SK-N-SH (cell line): ENCODE data around the gene TNFRSF1A. TPM values are rescaled to one million over a fixed set of nuclear protein-coding genes. Genes with fewer than 3 reads are reported as not detected.

Experiments used
- CTCF ChIA-PET: fragments of 300-600, 350-600 bp; formaldehyde crosslinking; extraction: SDS; loops from one replicate; lab custom pipeline; 2021; lab: Yijun Ruan, JAX
- POLR2A ChIA-PET: fragments of 350-600 bp; sonication (Branson Sonifier 250); formaldehyde crosslinking; extraction: SDS; loops from one replicate; lab custom pipeline; 2020; ENCODE audit warnings: antibody characterized with exemption, inconsistent platforms; lab: Yijun Ruan, JAX
- DNase-seq: peaks from one replicate; pipeline ENCODE4 v3.0.0; 2012
- H2AFZ ChIP-seq: fragments of 200-600 bp; sonication (generic); 2 replicates; pipeline ENCODE4 v1.8.1; 2016; ENCODE audit warnings: antibody characterized with exemption, mild to moderate bottlenecking, low read depth
- H3F3A ChIP-seq: fragments of 200-600 bp; sonication (generic); replicated peaks from 2 replicates; pipeline ENCODE3; 2016; ENCODE audit warnings: antibody characterized with exemption, mild to moderate bottlenecking; ENCODE audit not compliant: insufficient read depth
- H3K27ac ChIP-seq, 2 experiments: fragments of 200-500 bp in 1 of 2; fragments of 200-600 bp in 1 of 2; sonication (Bioruptor generic) in 1 of 2; sonication (generic), shearing (Covaris generic) in 1 of 2; 2 replicates each; pipeline versions ENCODE4 v1.5.1 to v1.6.1; 2014 to 2016; ENCODE audit warnings: low read depth in 2 of 2, inconsistent platforms in 1 of 2, low read length in 1 of 2, mild to moderate bottlenecking in 1 of 2, mixed read lengths in 1 of 2
- H3K27me3 ChIP-seq: fragments of 200-600 bp; sonication (generic), shearing (Covaris generic); 2 replicates; pipeline ENCODE4 v1.6.1; 2016; ENCODE audit warnings: mixed run types; ENCODE audit not compliant: insufficient read depth
- H3K36me3 ChIP-seq, 2 experiments: fragments of 200-500 bp in 1 of 2; fragments of 200-600 bp in 1 of 2; sonication (Bioruptor generic) in 1 of 2; sonication (generic) in 1 of 2; replicated peaks in 1 of 2; 2 replicates each; pipeline versions ENCODE3 to v1.5.1; 2014 to 2016; ENCODE audit warnings: low read length in 1 of 2, mild to moderate bottlenecking in 1 of 2; ENCODE audit not compliant: insufficient read depth in 2 of 2, control insufficient read depth in 1 of 2
- H3K4me1 ChIP-seq, 2 experiments: fragments of 200-500 bp in 1 of 2; fragments of 200-600 bp in 1 of 2; sonication (Bioruptor generic) in 1 of 2; sonication (generic), shearing (Covaris generic) in 1 of 2; 2 replicates each; pipeline versions ENCODE4 v1.5.1 to v1.6.1; 2014 to 2016; ENCODE audit warnings: low read depth in 1 of 2, low read length in 1 of 2, mixed run types in 1 of 2; ENCODE audit not compliant: insufficient read depth in 2 of 2, control insufficient read depth in 1 of 2
- H3K4me2 ChIP-seq: fragments of 200-600 bp; sonication (generic), shearing (Covaris generic); 2 replicates; pipeline ENCODE4 v1.6.1; 2017; ENCODE audit warnings: mixed run types
- H3K4me3 ChIP-seq, 2 experiments: fragments of 200-500 bp in 1 of 2; fragments of 200-600 bp in 1 of 2; sonication (Bioruptor generic) in 1 of 2; sonication (generic), shearing (Covaris generic) in 1 of 2; 2 replicates each; pipeline versions ENCODE4 v1.5.1 to v1.8.1; 2014 to 2016; ENCODE audit warnings: low read depth in 2 of 2, inconsistent platforms in 1 of 2, low read length in 1 of 2, mild to moderate bottlenecking in 1 of 2, mixed read lengths in 1 of 2, moderate library complexity in 1 of 2
- H3K79me2 ChIP-seq: fragments of 200-600 bp; sonication (generic); 2 replicates; pipeline ENCODE4 v1.8.1; 2017; ENCODE audit warnings: mild to moderate bottlenecking; ENCODE audit not compliant: insufficient read depth
- H3K9ac ChIP-seq: fragments of 200-600 bp; sonication (generic); 2 replicates; pipeline ENCODE4 v1.6.1; 2017; ENCODE audit warnings: mixed run types
- H3K9me2 ChIP-seq: fragments of 200-600 bp; sonication (generic); 2 replicates; pipeline ENCODE4 v1.6.1; 2017; ENCODE audit warnings: mixed run types
- H3K9me3 ChIP-seq: fragments of 200-600 bp; sonication (generic); 2 replicates; pipeline ENCODE4 v1.6.1; 2017; ENCODE audit warnings: mixed run types, mild to moderate bottlenecking, moderate library complexity
- H4K20me1 ChIP-seq: fragments of 200-600 bp; sonication (generic); 2 replicates; pipeline ENCODE4 v1.6.1; 2017; ENCODE audit warnings: mild to moderate bottlenecking, mixed run types; ENCODE audit not compliant: insufficient read depth
- CTCF ChIP-seq: fragments of 200-600 bp; sonication (generic); IDR thresholded peaks from 2 replicates; pipeline ENCODE4 v1.6.1; 2017; ENCODE audit warnings: antibody characterized with exemption, mild to moderate bottlenecking, moderate library complexity
- EZH2phosphoT487 ChIP-seq: fragments of 200-600 bp; sonication (generic); IDR thresholded peaks from 2 replicates; pipeline ENCODE4 v1.6.1; 2017; ENCODE audit warnings: low read depth, mixed run types, mild to moderate bottlenecking, antibody characterized with exemption, moderate library complexity, borderline replicate concordance
- GATA2 ChIP-seq: sonication (generic); formaldehyde crosslinking; IDR thresholded peaks from 2 replicates; pipeline ENCODE4 v1.5.0; 2020; ENCODE audit warnings: mild to moderate bottlenecking, missing genetic modification reagents
- IRF3 ChIP-seq: fragments of 150-350 bp; IDR thresholded peaks from 2 replicates; pipeline ENCODE4 v1.6.1; 2016; ENCODE audit warnings: mild to moderate bottlenecking, low read depth, low read length
- MEF2A ChIP-seq: IDR thresholded peaks from 2 replicates; pipeline ENCODE4 v1.4.0; 2012; ENCODE audit warnings: low read depth, borderline replicate concordance
- NRF1 ChIP-seq: IDR thresholded peaks from 2 replicates; pipeline ENCODE4 v1.6.1; 2012; ENCODE audit warnings: low read depth, mild to moderate bottlenecking, low read length
- PBX3 ChIP-seq: IDR thresholded peaks from 2 replicates; pipeline ENCODE4; 2012
- REST ChIP-seq: IDR thresholded peaks from 2 replicates; pipeline ENCODE4 v1.6.1; 2012; ENCODE audit warnings: mild to moderate bottlenecking, low read depth, low read length, moderate library complexity
- RXRA ChIP-seq: IDR thresholded peaks from 2 replicates; pipeline ENCODE4 v1.4.0; 2012; ENCODE audit warnings: low read depth, mild to moderate bottlenecking, borderline replicate concordance
- SMC3 ChIP-seq: IDR thresholded peaks from 2 replicates; pipeline ENCODE4 v1.6.1; 2012; ENCODE audit warnings: low read depth, low read length, improper control_type of control experiment
- TAF1 ChIP-seq: IDR thresholded peaks from 2 replicates; pipeline ENCODE4 v1.6.1; 2012; ENCODE audit warnings: low read depth, mild to moderate bottlenecking, low read length, moderate library complexity, borderline replicate concordance
- TCF12 ChIP-seq: IDR thresholded peaks from 2 replicates; pipeline ENCODE4 v1.4.0; 2012
- USF2 ChIP-seq: fragments of 150-350 bp; IDR thresholded peaks from 2 replicates; pipeline ENCODE4 v1.6.1; 2017; ENCODE audit warnings: antibody characterized with exemption, low read length, low read depth, borderline replicate concordance
- WGBS: methylation state at CpG from one replicate; pipeline ENCODE4 v1.1.6; 2017; ENCODE audit warnings: low lambda C conversion rate; 5-methylcytosine and 5-hydroxymethylcytosine counted together
- polyA plus RNA-seq, 3 experiments: library from polyadenylated mRNA; depleted of rRNA; stranded (reverse); fragments of >200 nt; gene quantifications; 2 replicates each; pipeline ENCODE4 v1.2.3, GENCODE V29; 2012

TNFRSF1A gene
- polyA plus RNA-seq, 1 of the 3 experiments (the other 2 are of a cell fraction), result 92.9 TPM

GRCh38 chr12:6319446-6319845 lies 22.4 kb downstream of the TNFRSF1A start:
- H4K20me1 ChIP-seq, result no peaks in the 10 kb centered on the region; the same call in 1 of the 2 replicates
- H3K4me1 ChIP-seq, result peaks cover 9 to 21% of the 10 kb centered on the region in 2 experiments; a peak in 3 of 4 replicates
- H3K4me2 ChIP-seq, result no peak overlapping the region
- H3K27ac ChIP-seq, result no peak overlapping the region
- no peak overlapping the region for H3K9ac ChIP-seq
- ChIA-PET POLR2A (no interaction called here), CTCF (no interaction called here)
- TF ChIP-seq IRF3, result no peak
- no peak for TF ChIP-seq CTCF
- TF ChIP-seq NRF1, result no peak
- no peak for TF ChIP-seq REST
- TF ChIP-seq SMC3, result no peak
- TF ChIP-seq MEF2A, result no peak
- no peak for TF ChIP-seq EZH2phosphoT487
- TF ChIP-seq TAF1, result no peak
- no peak for TF ChIP-seq USF2
- TF ChIP-seq GATA2, result no peak
- TF ChIP-seq RXRA, result no peak
- TF ChIP-seq TCF12, result no peak
- TF ChIP-seq PBX3, result no peak
- no peaks in the 10 kb centered on the region for H3K9me3 ChIP-seq
- H3K36me3 ChIP-seq, result peaks cover 0 to 3% of the 10 kb centered on the region in 2 experiments
- DNase-seq, result no peak
- WGBS, result 85% methylated on average over 4 of the region's 4 CpGs
- H3K9me2 ChIP-seq, result no peaks in the 10 kb centered on the region
- no peak overlapping the region for H3K4me3 ChIP-seq
- H3K27me3 ChIP-seq, result no peaks in the 10 kb centered on the region
- H2AFZ ChIP-seq, result no peak overlapping the region
- no peaks in the 10 kb centered on the region for H3K79me2 ChIP-seq
- H3F3A ChIP-seq, result peaks cover 30% of the 10 kb centered on the region
